HG03442 (cell line): ENCODE data around the gene IDI2.

Source experiments
- ATAC-seq: cut with Tn5 transposase; IDR thresholded peaks from one replicate; pipeline ENCODE4 v1.9.1; 2021; ENCODE audit warnings: mild to moderate bottlenecking, moderate library complexity; ENCODE audit not compliant: unreplicated experiment

IDI2 gene

DNA sequence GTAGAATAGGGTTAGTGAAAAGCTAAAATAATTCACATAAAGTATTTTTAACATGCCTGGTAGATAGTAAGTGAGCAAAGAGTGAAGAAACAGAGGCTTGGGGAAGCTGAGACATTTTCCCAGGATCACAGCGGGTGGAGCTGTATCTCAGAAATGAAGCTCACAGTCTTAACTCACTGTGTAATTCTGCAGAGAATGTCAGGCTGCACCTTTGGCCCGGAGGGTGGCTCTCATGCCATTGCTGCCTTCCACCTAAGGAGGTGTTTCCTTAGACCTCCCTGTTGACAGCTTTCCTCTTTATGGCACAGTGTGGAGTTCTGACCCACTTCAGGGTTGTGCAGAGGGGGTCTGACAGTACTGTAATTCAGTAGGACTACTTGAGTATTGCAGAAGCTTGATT, 40.3 kb downstream of the IDI2 start:
- no peak for ATAC-seq

DNA sequence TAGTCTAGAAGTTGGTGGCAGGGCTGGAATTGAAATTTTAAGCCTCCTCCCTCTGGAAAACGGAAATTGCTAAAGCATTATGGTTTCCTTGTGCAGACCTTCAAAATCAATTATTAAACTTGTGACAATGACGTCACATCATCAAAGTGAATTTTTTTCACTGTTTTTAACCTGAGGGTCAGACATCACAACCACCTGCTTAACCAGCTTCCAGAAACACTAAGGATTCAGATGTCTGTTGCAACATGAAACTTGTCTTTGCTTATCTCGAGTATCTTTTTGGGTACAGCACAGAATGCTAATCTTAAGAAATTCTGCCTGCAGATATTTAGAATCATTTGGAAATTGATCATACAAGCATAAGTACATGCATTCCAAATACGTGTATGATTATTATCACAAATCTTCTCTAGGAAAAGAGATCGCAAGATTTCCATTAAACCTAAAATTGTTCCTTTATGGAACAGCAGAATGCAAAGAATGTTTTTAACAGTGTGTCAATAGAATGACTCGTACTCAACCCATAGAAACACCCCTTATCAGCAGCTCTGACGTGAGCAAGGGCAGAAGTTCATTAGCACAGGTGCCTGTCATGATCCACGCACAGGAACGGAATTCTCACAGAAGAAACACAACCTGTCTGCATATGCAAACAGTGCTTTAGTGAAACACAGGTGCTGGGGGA, 41.5 kb downstream of the IDI2 start:
- ATAC-seq, result no peak

DNA sequence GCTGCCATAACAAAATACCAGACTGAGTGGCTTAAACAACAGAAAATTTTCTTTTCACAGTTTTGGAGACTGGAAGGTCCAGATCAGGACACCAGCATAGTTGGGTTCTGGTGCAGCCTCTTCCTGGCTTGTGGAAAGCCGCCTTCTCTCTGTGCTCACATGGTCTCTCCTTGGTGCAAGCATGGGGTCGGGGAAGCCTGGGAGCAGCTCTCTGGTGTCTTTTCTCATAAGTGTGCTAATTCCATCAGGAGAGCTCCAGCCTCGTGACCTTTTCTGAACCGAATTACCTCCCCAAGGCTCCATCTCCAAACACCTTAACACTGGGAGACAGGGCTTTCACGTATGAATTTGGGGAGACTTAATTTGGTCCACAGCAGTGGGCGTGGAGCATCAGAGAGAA, 42.3 kb downstream of the IDI2 start:
- no peak for ATAC-seq

DNA sequence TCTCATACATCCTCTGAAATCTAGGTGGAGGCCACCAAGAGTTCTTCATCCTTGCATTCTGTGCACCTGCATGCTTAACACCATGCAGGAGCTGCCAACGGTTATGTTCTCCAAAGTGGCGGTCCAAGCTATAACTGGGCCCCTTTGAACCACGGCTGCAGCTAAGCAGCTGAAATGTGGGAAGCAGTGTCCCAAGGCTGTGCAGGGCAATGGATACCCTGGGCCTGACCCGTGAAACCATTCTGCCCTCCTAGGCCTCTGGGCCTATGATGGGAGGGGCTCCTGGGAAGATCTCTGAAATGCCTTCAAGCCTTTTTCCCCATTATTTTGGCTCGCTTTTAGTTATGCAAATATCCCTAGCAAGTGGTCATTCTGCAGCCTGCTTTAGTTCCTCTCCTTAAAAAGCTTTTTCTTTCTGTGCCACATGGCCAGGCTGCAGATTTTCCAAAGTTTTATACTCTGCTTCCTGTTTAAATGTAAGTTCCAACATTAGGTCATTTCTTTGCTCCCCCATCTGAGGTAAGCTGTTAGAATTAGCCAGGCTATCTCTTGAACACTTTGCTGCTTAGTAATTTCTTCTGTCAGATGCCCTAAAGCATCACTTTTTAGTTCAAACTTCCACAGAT, 45.1 kb downstream of the IDI2 start:
- no peak for ATAC-seq

DNA sequence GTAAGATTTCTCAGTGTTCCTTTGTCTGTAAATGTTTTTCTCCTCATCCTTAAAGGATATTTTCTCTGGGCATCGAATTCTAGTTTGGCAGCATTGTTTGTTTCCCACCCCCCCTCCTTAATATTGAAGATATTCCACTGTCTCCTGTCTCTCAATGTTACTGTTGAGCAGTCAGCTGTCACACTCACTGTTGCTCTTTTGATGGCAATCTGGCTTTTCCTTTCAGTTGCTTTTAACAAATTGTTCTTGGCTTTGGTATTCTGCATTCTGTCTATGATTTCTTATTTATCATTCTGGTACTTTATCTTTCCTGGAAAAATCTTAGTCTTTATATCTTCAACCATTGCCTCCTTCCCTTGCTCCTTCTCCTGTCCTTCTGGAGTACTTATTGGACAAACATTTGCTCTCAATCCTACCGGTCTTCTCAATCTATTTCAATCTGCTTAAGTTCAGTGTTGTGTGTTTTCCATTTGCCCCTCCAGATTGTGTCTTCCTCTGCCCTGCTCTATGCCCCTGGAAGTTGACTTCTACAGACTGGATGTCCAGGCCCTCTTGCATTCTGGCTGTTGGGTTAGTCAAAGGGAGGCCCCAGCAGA, 46.7 kb downstream of the IDI2 start:
- ATAC-seq, result no peak

DNA sequence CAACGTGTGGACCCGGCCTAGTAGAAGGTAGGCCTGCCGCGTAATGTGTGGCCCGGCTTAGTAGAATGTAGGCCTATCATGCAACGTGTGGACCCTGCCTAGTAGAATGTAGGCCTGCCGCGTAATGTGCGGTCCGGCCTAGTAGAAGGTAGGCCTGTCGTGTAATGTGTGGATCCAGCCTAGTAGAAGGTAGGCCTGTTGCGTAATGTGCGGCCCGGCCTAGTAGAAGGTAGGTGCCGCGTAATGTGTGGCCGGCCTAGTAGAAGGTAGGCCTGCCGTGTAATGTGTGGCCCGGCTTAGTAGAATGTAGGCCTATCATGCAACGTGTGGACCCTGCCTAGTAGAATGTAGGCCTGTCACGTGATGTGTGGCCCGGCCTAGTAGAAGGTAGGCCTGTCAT, 49.3 kb downstream of the IDI2 start:
- ATAC-seq, result no peak

DNA sequence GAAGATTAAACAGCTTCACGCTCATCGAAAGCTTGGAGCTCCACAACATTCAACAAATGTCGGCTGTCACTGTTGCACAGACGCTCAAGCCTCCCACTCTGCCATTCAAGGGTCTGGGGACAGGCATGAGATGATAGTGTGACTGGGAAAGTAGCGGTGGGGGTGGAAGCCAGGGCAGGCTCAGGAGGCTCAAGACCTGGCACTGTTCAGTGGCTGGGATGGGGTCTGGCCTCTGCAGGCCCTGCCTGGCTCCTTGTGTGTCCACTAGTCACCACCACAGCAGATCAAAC, 50.9 kb downstream of the IDI2 start:
- ATAC-seq, result no peak

DNA sequence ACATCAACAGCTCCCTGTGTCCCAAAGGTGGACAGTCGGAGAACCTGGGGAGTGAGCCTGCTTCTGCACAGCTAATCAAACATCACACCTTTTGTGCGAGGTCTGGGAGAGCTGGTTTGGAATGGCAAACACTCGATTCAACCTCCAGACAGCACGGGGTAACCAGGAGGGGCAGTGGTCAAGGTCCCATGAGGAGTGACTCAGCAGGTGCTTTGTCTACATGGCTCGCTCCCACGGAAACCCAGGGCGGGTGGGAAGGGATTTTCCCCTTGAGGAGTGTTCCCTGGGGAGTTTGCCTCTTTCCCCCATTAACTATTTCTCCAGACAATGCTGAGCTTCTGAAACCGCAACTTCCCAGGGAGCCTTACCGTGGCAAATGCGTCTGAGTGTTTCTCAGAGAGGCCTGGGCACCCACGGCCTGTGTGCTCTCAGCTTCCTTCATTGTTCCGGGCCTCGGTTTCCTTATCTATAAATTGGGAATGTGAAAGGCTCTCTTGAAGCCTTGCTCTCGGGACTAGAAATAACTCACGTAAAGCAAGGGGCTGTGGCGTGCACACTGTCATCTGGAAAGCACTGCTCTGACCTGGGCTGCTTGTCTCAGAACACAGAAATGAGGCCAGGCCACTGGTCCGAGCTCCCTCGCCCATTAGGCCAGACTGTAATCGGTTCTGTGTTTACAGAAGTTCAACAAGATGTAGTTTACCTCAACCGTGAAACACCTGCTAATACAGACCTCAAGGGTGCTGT, 51.4 kb downstream of the IDI2 start:
- ATAC-seq, result no peak

DNA sequence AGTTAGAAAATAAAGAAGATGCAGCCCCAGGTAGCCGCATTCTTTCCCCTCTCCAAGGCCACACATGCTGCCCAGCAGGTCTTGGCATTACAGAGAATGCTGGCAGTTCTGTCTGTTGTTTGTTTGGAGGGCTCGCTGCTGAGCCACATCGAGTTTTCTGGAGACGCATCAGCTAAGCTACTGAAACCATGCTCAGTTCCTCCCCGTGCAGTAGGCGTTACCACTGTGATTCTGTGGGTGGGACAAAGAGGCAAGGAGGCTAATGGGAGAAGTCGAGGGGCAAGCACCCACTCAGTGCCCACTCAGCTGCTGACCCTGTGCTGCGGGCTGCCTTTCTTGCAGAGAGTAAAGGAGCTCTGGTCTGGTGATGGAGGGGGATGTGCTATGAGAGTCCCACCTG, 52.9 kb downstream of the IDI2 start:
- no peak for ATAC-seq

DNA sequence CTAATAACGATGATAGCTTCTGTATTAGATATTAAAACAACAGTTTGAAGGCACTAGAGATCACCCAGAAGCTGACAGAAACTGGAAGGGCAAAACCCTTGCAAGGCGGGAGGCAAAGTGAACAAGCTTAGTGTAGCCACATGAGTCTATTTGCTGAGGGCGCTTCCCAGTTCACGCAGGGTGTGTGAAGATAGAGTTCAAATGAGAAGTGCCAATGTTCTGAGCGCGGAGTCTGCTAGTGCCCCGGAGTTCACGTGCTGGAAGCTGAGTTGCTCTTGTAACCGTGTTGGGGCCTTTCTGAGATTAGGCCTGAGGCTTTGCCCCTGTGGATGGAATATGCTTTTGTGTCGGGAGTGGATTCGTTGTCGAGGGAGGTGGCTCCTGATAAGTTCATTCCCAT, 54.0 kb downstream of the IDI2 start:
- no peak for ATAC-seq

DNA sequence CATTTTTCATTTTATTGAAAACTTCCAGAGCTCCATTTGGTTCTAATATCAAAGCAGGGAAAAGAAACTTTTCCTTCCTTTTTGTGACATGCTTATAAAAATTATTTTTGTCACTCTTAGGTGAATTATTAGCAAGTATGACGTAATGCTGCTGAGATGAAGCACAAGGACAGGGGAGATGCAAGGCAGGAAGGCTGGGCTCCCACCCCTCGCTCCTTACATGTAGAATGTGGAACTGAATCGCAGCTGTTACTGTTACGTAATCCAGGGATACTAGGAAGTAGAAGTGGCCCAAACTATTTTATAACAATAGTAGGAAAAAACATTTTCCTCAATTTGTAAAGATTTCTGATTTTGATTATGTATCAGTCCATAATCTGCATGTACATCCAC, 54.5 kb downstream of the IDI2 start:
- ATAC-seq, result no peak

DNA sequence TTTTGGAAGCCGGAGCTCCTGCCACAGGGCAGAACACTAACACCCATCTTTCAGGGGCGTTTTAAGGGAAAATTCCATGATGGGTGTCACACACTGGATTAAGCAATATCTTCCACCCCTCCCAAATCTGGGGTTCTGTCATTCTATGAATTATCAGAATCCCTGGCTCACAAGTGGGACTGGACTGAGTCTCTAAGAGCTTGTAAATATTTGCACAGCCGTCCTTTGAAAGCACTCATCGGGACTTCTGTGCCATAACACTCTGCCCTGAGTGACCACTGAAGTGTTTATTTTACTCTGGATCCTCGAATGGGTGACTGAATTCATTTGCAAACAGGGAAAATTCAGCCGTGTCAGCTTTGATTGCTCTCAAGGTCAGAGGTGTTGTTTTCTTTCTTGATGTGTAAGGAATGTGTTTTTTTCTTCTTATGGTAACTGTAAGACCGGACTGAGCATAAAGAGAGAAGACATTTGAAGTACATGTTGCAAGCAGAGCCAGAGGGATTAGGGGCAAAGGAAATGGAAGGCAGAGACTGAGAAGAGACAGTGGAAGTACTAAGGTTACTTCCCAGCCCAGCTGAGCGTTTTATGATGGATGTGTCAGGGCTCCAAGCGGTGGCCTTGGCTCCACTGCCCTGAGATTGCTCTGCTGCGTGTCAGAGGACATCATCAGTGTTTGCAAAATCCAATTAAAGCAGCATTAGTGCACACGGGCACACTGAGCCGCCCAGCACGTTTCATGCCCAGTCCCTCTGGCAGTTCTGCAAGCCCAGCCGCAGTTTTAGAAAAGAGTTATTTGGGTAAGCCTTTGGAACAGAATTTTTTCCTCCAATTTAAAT, 55.1 kb downstream of the IDI2 start:
- no peak for ATAC-seq

DNA sequence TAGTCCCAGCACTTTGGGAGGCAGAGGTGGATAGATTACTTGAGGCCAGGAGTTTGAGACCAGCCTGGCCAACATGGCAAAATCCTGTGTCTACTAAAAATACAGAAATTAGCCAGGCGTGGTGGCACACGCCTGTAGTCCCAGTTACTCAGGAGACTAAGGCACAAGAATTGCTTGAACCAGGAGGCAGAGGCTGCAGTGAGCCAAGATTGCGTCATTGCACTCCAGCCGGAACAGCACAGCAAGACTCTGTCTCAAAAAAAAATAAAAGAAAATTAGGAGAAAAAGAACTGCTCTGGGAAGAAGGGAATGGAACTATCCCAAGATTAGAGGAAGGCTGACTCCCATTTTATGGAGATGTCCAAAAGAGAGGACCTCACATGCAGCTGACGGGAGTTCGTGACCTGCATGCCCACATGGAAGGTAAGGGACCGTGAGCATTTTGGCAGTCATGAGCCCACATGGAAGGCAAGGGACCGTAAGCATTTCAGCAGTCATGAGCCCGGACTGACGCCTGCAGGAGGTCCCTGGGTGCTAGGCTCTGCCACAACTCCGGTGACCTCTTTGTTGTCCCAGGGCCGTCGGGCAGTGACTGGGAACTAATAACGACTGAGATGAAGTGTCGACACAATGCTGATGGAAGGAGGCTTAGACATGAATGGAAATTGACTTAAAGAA, 56.0 kb downstream of the IDI2 start:
- ATAC-seq, result no peak
